ENCODE data around the gene NPIPB9.
"Not testable (repeated sequence)": the region's sequence is repeated elsewhere in the genome, so short reads cannot be mapped to it uniquely, and the experiment has no call there.

GRCh38 chr16:28741295-28741694 lies 10.3 kb upstream of the NPIPB9 start:
- TF ChIP-seq, protein P1, sequence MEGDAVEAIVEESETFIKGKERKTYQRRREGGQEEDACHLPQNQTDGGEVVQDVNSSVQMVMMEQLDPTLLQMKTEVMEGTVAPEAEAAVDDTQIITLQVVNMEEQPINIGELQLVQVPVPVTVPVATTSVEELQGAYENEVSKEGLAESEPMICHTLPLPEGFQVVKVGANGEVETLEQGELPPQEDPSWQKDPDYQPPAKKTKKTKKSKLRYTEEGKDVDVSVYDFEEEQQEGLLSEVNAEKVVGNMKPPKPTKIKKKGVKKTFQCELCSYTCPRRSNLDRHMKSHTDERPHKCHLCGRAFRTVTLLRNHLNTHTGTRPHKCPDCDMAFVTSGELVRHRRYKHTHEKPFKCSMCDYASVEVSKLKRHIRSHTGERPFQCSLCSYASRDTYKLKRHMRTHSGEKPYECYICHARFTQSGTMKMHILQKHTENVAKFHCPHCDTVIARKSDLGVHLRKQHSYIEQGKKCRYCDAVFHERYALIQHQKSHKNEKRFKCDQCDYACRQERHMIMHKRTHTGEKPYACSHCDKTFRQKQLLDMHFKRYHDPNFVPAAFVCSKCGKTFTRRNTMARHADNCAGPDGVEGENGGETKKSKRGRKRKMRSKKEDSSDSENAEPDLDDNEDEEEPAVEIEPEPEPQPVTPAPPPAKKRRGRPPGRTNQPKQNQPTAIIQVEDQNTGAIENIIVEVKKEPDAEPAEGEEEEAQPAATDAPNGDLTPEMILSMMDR (conservative IDR thresholded peaks at IDR 0.05; ENCODE audit: low read depth, low read length) = not testable (repeated sequence)
- not testable (repeated sequence) for TF ChIP-seq POLR2A (IDR thresholded peaks at IDR 0.05; ENCODE audit: low read depth, low read length); RCOR1 (IDR thresholded peaks at IDR 0.05; ENCODE audit: insufficient replicate concordance, low read length); SMC3 (IDR thresholded peaks at IDR 0.05; ENCODE audit: low read depth, low read length)
